AG09309 (cell line): ENCODE data around the gene TBPL1.
A peak's percentile ranks its signal among the peaks of the same experiment; 100 is the strongest.

Experiments
- DNase-seq: peaks from one replicate; pipeline ENCODE4 v3.0.0-alpha.2; 2010; ENCODE audit warnings: low read depth
- H3K4me3 ChIP-seq: 2 replicates; pipeline ENCODE4 v1.5.1; 2011; ENCODE audit warnings: mild to moderate bottlenecking, low read depth, low read length, moderate library complexity; ENCODE audit not compliant: control insufficient read depth
- CTCF ChIP-seq: IDR thresholded peaks from 2 replicates; pipeline ENCODE4 v1.5.1; 2011; ENCODE audit warnings: mild to moderate bottlenecking, low read depth, low read length, inconsistent platforms; ENCODE audit not compliant: insufficient read depth, control insufficient read depth; ENCODE audit errors: missing control alignments

TBPL1 gene

GRCh38 chr6:133939778-133940667 is 13.0 kb upstream of the TBPL1 start:
- H3K4me3 ChIP-seq = no peak overlapping the region
- no peak for TF ChIP-seq CTCF
- DNase-seq = no peak

DNA sequence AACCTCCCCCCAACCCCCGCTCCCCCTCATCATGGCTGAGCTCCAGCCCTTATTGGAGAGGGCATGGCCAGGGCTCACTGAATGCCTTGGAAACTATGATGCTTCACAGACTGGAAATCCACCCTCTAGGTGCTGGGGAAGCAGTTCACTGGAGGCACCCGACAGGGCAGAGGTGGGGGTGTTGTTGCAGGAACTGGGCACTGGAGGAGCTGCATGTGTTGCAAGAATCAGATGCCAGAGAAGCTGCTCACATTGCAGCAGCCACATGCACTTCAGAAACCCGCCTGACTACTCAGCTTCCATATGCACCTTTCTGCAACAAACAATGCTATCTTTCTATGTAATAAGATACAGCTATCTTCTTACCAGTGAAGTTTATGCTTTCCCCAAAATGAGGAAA is 7.9 kb upstream of the TBPL1 start:
- no peak overlapping the region for H3K4me3 ChIP-seq
- DNase-seq = no peak
- no peak for TF ChIP-seq CTCF

DNA sequence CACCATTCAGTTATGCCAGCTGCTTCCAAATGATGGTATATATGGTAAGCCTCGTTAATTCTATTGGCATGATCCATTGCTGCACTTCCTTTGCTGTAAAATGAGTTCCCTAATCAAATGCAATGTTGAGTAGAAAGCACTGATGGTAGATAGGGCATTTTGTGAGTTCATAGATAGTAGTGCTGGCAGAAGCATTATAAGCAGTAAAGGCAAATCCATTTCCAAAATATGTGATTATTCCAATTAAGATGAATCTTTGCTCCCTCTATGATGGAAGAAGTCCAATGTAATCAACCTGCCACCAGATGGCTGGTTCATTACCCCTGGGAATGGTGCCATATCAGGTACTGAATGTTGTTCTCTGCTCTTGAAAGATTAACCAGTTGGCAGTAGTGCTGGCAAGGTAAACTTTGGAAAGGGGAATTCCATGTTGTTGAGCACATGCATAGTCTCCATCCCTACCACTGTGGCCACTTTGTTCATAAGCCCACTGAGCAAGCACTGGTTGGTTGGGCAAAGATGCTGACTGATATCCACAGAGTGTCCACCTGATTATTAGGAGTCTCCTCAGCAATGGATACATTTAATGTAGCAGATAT is 5.6 kb upstream of the TBPL1 start:
- no peak overlapping the region for H3K4me3 ChIP-seq
- TF ChIP-seq CTCF = no peak
- no peak for DNase-seq

- no peak overlapping the region for H3K4me3 ChIP-seq
- TF ChIP-seq CTCF = no peak
- DNase-seq = no peak
Observed at GRCh38 chr6:133948472-133948871, 4.6 kb upstream of the TBPL1 start.

- TF ChIP-seq CTCF = no peak
- peak overlapping the region; percentile 85 for H3K4me3 ChIP-seq
- DNase-seq = no peak
Observed at GRCh38 chr6:133951227-133951626, 1.8 kb upstream of the TBPL1 start.

DNA sequence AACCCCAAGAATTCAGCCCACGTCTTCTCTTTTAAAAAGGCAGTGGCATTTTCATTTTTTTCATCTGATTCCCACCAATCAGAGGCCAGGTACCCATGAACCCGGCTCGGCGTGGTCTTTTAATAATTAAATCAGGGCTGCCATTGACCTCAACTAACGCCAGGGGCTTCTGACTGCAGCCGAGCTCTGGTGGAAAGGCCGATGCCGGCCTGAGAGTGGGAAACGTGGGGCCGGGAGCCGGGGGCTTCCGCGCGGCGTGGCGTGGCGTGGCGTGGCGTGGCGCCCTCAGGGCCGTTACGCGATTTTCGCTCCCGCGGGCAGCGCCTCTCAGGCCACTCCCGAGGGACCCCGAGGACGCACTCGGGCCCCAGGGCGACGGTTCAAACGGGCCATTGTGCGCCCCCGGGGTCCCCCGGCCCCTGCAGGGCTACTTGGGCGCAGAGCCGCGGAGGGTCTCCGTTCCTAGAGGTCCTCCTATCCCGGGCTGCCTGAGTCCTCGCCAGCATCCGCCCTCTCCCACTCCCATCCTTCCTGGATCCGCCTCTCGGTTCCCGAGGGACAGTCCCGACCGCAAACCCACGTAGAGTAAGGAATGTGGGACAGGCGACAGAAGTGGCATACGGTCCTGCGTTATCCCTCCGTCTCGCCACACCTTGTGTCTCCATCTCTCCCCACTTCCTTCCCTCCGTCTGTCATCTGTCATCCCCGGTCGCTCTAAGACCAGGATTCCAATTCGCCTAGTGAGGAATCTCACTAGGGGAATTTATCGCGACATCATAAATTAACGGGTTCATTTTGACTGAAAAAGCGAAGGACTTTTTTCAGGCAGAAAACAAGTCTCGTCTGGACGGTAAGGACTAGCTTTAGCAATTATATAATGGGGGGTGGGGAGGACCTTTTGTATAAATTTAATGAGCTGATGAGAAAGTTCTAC is 876 bp upstream of the TBPL1 start:
- peak overlapping the region; percentile 85 for H3K4me3 ChIP-seq
- TF ChIP-seq CTCF = peak; percentile 37
- peak; percentile 33 for DNase-seq
